NCI-H1436 treated with DMSO at 0.1 percent for 48 hours (cell line): ENCODE data around the gene CENATAC.
"Not testable (repeated sequence)": the region's sequence is repeated elsewhere in the genome, so short reads cannot be mapped to it uniquely, and the experiment has no call there.

ENCODE experiments used
- DNase-seq: peaks from one replicate; lab custom pipeline; 2025; lab: John Stamatoyannopoulos, UW

Gene CENATAC

DNA sequence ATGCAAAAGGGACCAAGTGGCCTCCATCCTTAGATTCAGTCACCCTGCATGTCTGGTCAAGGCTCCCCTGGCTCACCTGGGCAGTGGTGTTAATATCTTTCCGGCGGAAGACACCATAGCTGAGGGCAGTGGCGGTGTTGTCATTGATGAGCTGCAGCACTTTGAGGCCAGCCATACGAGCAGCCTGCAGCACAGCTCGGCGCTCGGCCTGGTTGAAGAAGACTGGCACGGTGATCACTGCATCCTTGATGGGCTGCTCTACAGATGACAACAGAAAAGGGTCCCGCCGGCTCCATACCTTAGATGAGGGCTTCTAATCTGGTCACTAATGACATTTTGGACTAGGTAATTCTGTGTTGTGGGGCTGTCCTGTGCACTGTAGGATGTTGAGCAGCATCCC is 56.5 kb downstream of the CENATAC start:
- DNase-seq = no peak

DNA sequence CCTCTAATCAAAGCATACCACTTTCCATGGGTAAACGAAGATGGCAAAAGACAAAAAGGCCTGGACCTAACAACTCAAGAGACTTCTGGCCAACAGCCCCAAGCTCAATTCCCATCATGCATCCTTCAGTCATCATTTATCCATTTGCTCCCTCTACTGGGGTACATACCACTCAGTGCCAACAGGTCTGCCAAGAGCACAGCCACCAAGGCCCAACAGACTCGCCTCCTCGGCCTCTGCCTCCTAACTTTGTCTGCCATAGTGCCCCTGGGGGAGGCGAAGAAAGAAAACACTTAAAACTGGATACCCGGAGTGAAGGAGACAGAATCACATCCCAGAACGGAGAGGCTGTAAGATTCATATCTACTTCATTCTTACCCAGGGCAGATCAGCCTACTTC is 58.0 kb downstream of the CENATAC start:
- DNase-seq = no peak

DNA sequence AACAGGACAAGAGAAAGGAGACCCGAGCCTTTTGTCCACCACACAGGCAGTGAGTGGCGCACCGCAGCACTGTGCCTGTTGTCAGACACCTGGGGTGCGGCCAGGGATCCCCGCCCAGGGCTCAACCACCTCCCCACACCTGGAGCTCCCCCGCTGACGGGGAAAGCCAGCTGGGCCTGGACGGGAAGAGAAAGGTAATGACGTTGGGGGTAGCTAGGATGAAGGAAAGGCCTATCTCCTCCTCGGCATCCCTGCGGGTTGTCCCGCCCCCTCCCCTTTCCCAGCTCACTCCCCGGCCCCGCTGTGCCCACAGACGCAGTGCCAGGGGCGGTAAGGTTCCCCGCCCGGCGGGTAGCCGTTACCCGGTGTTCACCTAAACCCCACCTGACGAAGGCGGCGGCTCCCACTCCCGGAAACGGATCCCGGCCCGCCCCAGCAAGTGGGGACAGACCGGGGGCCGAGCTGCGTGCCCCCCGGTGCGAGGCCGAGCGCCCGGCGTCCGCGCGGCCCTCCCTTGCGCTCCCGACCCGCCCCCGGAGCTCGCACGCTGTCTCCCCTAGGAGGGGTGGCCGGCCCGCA is 58.6 kb downstream of the CENATAC start:
- no peak for DNase-seq

DNA sequence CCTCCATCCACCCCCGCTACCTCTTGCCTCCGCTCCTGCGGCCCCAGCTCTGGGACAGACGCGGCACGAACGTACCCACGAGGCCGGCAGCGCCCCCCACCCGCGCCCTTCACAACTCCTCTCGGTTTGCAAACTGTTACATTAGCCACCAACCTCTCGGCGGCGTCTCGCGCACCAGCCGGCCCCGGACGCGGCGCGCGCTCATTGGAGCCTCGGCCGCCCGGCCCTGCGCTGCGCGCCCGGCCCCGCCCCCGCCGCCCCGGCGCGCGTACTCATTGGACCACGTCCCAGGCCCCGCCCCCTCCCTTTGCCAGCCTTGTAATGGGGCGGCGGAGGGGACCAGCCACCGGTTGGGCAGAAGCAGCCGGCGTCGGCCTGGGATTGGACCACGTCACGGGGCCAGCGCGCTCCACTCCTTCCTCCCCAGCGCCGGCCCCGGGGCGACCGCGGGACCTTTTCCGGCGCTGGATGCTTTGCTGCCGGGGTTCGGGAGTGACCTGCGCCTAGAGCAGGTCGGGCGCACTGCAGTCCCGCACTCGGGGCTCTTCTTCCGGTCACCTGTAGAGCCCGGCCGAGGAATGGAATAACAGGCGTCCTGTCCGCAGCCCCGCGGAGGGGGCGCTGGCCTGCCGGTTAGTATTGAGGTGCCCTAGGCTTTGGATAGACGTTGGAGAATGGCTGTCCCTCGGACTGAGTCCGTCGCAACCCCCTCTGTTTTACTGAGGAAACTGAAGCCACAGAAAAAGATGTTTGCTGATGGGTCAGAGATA is 59.2 kb downstream of the CENATAC start, which contains the start of gene HYOU1:
TSS of gene HYOU1 (minus strand) at position 206 of the 770 bp plus-strand sequence. CDS start 1,045 bp downstream, outside the sequence.
- peak; percentile 72 for DNase-seq

DNA sequence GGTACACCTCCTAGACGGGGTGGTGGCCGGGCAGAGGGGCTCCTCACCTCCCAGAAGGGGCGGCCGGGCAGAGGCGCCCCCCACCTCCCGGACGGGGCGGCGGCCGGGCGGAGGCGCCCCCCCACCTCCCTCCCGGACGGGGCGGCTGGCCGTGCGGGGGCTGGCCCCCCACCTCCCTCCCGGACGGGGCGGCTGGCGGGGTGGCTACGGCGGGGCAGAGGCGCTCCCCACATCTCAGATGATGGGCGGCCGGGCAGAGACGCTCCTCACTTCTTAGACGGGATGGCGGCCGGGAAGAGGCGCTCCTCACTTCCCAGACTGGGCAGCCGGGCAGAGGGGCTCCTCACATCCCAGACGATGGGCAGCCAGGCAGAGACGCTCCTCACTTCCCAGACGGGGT is 61.2 kb downstream of the CENATAC start:
- DNase-seq = not testable (repeated sequence)

DNA sequence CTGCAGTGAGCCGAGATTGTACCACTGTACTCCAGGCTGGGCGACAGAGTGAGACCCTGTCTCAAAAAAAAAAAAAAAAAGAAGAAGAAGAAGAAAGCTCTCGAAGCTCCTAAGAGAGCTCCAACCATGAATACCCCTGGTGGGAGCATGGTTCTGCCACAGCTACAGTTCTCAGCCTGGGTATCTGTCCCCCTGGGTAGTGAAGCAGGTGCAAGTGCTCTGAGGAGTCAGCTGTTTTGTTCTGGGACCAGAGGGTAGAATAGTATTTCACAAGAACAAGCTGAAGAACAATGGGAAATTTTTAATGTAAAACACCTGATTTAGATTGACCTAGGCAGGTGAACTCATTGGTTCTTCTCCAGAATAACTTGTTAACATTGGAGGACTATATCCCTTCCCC is 63.3 kb downstream of the CENATAC start:
- DNase-seq = no peak

DNA sequence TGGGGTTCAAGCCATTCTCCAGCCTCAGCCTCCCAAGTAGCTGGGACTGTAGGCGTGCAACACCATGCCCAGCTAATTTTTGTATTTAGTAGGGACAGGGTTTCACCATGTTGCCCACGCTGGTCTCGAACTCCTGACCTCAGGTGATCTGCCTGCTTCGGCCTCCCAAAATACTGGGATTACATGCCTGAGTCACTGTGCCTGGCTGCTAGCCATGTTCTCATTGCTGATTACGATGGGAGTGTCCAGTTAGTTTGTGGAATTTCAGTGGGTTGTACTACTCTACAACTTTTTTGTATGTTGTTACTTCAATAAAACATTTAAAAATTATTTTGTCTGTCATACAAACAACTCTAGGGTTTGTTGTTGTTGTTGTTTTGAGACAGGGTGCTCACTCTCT is 64.8 kb downstream of the CENATAC start:
- DNase-seq = no peak

DNA sequence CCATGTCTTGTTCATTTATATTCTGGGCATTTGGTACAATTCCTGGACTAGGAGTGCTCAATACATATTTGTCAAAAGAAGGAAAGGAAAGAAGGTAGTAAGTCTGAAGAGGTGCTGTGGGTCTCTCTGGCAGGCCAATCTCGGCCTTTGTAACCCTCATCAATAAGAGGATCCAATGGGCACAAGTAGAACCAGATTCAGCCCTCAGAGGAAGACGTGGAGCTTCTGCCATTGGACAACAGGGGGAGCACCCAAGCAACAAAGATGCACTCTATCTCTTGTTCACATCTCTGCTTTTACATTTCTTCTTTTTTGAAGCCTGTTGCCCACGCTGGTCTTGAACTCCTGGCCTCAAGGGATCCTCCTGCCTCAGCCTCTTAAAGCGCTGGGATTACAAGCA is 67.4 kb downstream of the CENATAC start:
- DNase-seq = no peak
